ENCODE measurements around the gene FAN1. TPM values are rescaled to one million over a fixed set of nuclear protein-coding genes. Genes with fewer than 3 reads are reported as not detected.

The FAN1 gene
- total RNA-seq, 1 experiment from 2014 or later = 28.2 TPM

DNA sequence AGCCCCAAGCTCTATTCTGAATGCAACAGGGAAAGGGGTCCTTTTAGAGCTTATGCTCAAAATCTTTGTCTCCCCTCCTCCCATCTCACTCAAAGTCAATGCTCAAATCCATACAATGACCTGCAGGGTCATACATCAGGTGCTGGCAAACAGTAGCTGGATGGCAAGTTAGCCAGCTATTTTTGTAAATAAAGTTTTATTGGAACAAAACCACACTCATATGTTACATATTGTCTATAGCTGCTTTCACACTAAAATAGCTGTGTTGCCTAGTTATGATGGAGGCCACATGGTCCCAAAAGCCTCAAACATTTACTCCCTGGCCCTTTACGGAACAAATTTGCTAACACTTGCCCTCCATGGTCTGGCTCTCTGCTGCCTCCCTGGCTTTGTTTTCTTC lies 1.8 kb upstream of the FAN1 start:
- Histone ChIP-seq H2BK5ac (ENCODE audit: insufficient read length, low read length) (no peak overlapping the region), H3K9me3 (ENCODE audit: control insufficient read depth, low read depth, low read length) (no peaks in the 10 kb centered on the region), H3K79me1 (ENCODE audit: insufficient read depth, low read depth, low read length, poor library complexity, severe bottlenecking) (no peaks in the 10 kb centered on the region), H3K23ac (ENCODE audit: insufficient read length, low read depth, low read length) (no peak overlapping the region), H3K4me1 (ENCODE audit: insufficient read depth, low read length) (no peaks in the 10 kb centered on the region), H3K14ac (ENCODE audit: insufficient read depth, low read length) (no peak overlapping the region), H2AK5ac (ENCODE audit: insufficient read length, low read length) (no peak overlapping the region), H4K5ac (ENCODE audit: insufficient read length, low read depth, low read length) (no peak overlapping the region), H3K79me2 (ENCODE audit: insufficient read depth, low read length) (no peaks in the 10 kb centered on the region), H2BK12ac (ENCODE audit: insufficient read length, low read depth, low read length) (no peak overlapping the region), H3K4ac (ENCODE audit: low read depth, low read length) (no peak overlapping the region), H3K56ac (ENCODE audit: insufficient read length, low read depth, low read length) (no peak overlapping the region), H4K20me1 (ENCODE audit: control insufficient read depth, insufficient read depth, insufficient read length) (no peaks in the 10 kb centered on the region), H3K18ac (ENCODE audit: insufficient read length, low read depth, low read length) (no peak overlapping the region), H3K23me2 (ENCODE audit: insufficient read length, low read depth, low read length, poor library complexity, severe bottlenecking) (peaks cover 3% of the 10 kb centered on the region), H3T11ph (ENCODE audit: low read length) (no peak overlapping the region), H2BK15ac (ENCODE audit: low read depth, low read length) (no peak overlapping the region), H3K27ac (ENCODE audit: insufficient read length, low read depth, low read length) (no peak overlapping the region), H2BK120ac (ENCODE audit: low read depth, low read length, poor library complexity, severe bottlenecking) (no peak overlapping the region), H3K9ac (ENCODE audit: extremely low read depth, insufficient read length, low read length) (no peak overlapping the region), H4K91ac (ENCODE audit: insufficient read length, low read depth, low read length) (no peak overlapping the region), H2AFZ (ENCODE audit: low read length) (no peak overlapping the region), H3K27me3 (ENCODE audit: insufficient read depth, low read length) (no peaks in the 10 kb centered on the region), H3K4me2 (ENCODE audit: insufficient read depth, insufficient read length, low read length) (no peak overlapping the region), H4K8ac (replicated peaks; ENCODE audit: insufficient read length, low read depth, low read length) (no peak overlapping the region), H2BK20ac (ENCODE audit: low read depth, low read length, poor library complexity, severe bottlenecking) (no peak overlapping the region)
- Mint-ChIP-seq H3K4me3 (no peak overlapping the region), H3K36me3 (ENCODE audit: insufficient read depth in 1 of 3, low read depth in 3 of 3) (peaks cover 1 to 13% (median 12%) of the 10 kb centered on the region in 3 experiments; a peak in 6 of 7 replicates), H3K27ac (no peak overlapping the region), H3K27me3 (ENCODE audit: low read depth) (no peaks in the 10 kb centered on the region; the same call in 1 of the 2 replicates), H3K9me3 (peaks cover 0 to 2% of the 10 kb centered on the region in 2 experiments; a peak in 1 of 5 replicates), H3K4me1 (peaks cover 21 to 30% of the 10 kb centered on the region in 2 experiments)
- no peak for DNase-seq
- TF ChIP-seq, protein P1, sequence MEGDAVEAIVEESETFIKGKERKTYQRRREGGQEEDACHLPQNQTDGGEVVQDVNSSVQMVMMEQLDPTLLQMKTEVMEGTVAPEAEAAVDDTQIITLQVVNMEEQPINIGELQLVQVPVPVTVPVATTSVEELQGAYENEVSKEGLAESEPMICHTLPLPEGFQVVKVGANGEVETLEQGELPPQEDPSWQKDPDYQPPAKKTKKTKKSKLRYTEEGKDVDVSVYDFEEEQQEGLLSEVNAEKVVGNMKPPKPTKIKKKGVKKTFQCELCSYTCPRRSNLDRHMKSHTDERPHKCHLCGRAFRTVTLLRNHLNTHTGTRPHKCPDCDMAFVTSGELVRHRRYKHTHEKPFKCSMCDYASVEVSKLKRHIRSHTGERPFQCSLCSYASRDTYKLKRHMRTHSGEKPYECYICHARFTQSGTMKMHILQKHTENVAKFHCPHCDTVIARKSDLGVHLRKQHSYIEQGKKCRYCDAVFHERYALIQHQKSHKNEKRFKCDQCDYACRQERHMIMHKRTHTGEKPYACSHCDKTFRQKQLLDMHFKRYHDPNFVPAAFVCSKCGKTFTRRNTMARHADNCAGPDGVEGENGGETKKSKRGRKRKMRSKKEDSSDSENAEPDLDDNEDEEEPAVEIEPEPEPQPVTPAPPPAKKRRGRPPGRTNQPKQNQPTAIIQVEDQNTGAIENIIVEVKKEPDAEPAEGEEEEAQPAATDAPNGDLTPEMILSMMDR (conservative IDR thresholded peaks at IDR 0.05) = no peak
- WGBS (ENCODE audit: extremely low coverage, insufficient read length, low lambda C conversion rate) = no CpG with 5 or more reads among the region's 1 CpG

All from H9 (cell line).